Endothelial cell of umbilical vein (primary cell): Measurements from ENCODE around the gene SCAF1. TPM values are rescaled to one million over a fixed set of nuclear protein-coding genes. Genes with fewer than 3 reads are reported as not detected.

Experiments
- BruUV-seq: library from RNA; stranded (reverse); fragments of 400-500 nt; replicated peaks from 2 replicates; lab custom pipeline; 2021; lab: Mats Ljungman, UMichigan
- CTCF ChIA-PET: fragments of 300-600, 350-600 bp; sonication (Branson Sonifier 250); formaldehyde crosslinking; loops from one replicate; lab custom pipeline; 2021; ENCODE audit warnings: antibody characterized with exemption, inconsistent platforms; lab: Charles Lee
- POLR2A ChIA-PET: fragments of 300-600, 350-600 bp; sonication (Branson Sonifier 250); formaldehyde crosslinking; loops from one replicate; lab custom pipeline; 2021; ENCODE audit warnings: antibody characterized with exemption, inconsistent platforms; lab: Charles Lee
- DNase-seq: peaks from one replicate; pipeline ENCODE4 v3.0.0-alpha.2; 2011; ENCODE audit warnings: low read depth, low spot score
- FAIRE-seq: peaks from 2 replicates; lab custom pipeline; 2011; peaks lifted over from hg19 to GRCh38; lab: Jason Lieb, UNC
- H2AFZ ChIP-seq: 2 replicates; pipeline ENCODE4 v1.6.0; 2012; ENCODE audit warnings: low read depth, low read length, control low read depth, inconsistent platforms
- H3K27ac ChIP-seq: 2 replicates; pipeline ENCODE4 v1.5.1; 2011; ENCODE audit warnings: low read depth, mild to moderate bottlenecking, control low read depth, low read length, moderate library complexity; ENCODE audit not compliant: insufficient read depth
- H3K27me3 ChIP-seq, 2 experiments: 2 replicates each; pipeline versions ENCODE4 v1.6.0 to v1.6.1; 2011; ENCODE audit warnings: low read length in 2 of 2, mixed read lengths in 1 of 2; ENCODE audit not compliant: control insufficient read depth in 2 of 2, insufficient read depth in 2 of 2
- H3K36me3 ChIP-seq, 2 experiments: 2 replicates in 1 of 2; 3 replicates in 1 of 2; pipeline ENCODE4 v1.5.1; 2011; ENCODE audit warnings: low read length in 2 of 2, mild to moderate bottlenecking in 1 of 2, moderate library complexity in 1 of 2; ENCODE audit not compliant: control insufficient read depth in 2 of 2, insufficient read depth in 2 of 2; ENCODE audit errors: extremely low read depth in 1 of 2
- H3K4me1 ChIP-seq: 3 replicates; pipeline ENCODE4 v1.5.1; 2011; ENCODE audit warnings: mild to moderate bottlenecking, low read length; ENCODE audit not compliant: control insufficient read depth, insufficient read depth; ENCODE audit errors: extremely low read depth
- H3K4me2 ChIP-seq: 2 replicates; pipeline ENCODE4 v1.6.1; 2011; ENCODE audit warnings: low read length, control low read depth, mixed read lengths; ENCODE audit not compliant: insufficient read depth
- H3K4me3 ChIP-seq, 3 experiments: fragments of 200-600 bp in 1 of 3; sonication (generic), shearing (Covaris generic) in 1 of 3; replicated peaks in 1 of 3; 2 replicates each; pipeline ENCODE4 v1.5.1; 2011 to 2016; ENCODE audit warnings: control low read depth in 3 of 3, low read length in 3 of 3, mild to moderate bottlenecking in 2 of 3, inconsistent platforms in 1 of 3, low read depth in 1 of 3, moderate library complexity in 1 of 3; ENCODE audit not compliant: insufficient read depth in 1 of 3
- H3K79me2 ChIP-seq: 2 replicates; pipeline ENCODE4 v1.6.0; 2012; ENCODE audit warnings: low read length, inconsistent platforms; ENCODE audit not compliant: control insufficient read depth, insufficient read depth
- H3K9ac ChIP-seq: replicated peaks from 2 replicates; pipeline ENCODE3; 2011; ENCODE audit warnings: low read length, control low read depth; ENCODE audit not compliant: insufficient read depth; ENCODE audit errors: extremely low read depth
- H3K9me1 ChIP-seq: replicated peaks from 3 replicates; pipeline ENCODE4 v1.6.0; 2011; ENCODE audit warnings: mild to moderate bottlenecking, low read length; ENCODE audit not compliant: control insufficient read depth, insufficient read depth; ENCODE audit errors: extremely low read depth
- H3K9me3 ChIP-seq: replicated peaks from 2 replicates; pipeline ENCODE4 v1.5.1; 2012; ENCODE audit warnings: low read length, inconsistent platforms; ENCODE audit not compliant: control insufficient read depth, insufficient read depth
- H4K20me1 ChIP-seq: replicated peaks from 2 replicates; pipeline ENCODE3; 2011; ENCODE audit warnings: mild to moderate bottlenecking, low read length; ENCODE audit not compliant: control insufficient read depth, insufficient read depth; ENCODE audit errors: extremely low read depth
- CTCF ChIP-seq, 2 donors: IDR thresholded peaks; 1 replicate in 1 of 2; 2 replicates in 1 of 2; pipeline ENCODE4 v1.5.1; 2011; ENCODE audit warnings: low read length in 2 of 2, mild to moderate bottlenecking in 2 of 2, moderate library complexity in 2 of 2, control low read depth in 1 of 2, inconsistent platforms in 1 of 2, low read depth in 1 of 2; ENCODE audit not compliant: insufficient read depth in 1 of 2; ENCODE audit errors: extremely low read depth in 1 of 2
- EZH2 ChIP-seq: IDR thresholded peaks from 2 replicates; pipeline ENCODE4 v1.6.1; 2012; ENCODE audit warnings: borderline replicate concordance, low read depth, mild to moderate bottlenecking, moderate library complexity, low read length, inconsistent platforms; ENCODE audit not compliant: severe bottlenecking
- FOS ChIP-seq: IDR thresholded peaks from 2 replicates; pipeline ENCODE4 v1.6.1; 2011; ENCODE audit warnings: mild to moderate bottlenecking, low read length, moderate library complexity, borderline replicate concordance; ENCODE audit not compliant: insufficient read depth
- GATA2 ChIP-seq: IDR thresholded peaks from 2 replicates; pipeline ENCODE4 v1.7.0; 2011; ENCODE audit warnings: low read depth, mild to moderate bottlenecking, moderate library complexity, mixed read lengths, low read length; ENCODE audit not compliant: insufficient read length, insufficient read depth
- JUN ChIP-seq: IDR thresholded peaks from 2 replicates; pipeline ENCODE4 v1.6.1; 2011; ENCODE audit warnings: borderline replicate concordance, low read depth; ENCODE audit not compliant: insufficient read length, insufficient read depth
- MAX ChIP-seq: IDR thresholded peaks from 2 replicates; pipeline ENCODE4 v1.6.1; 2011; ENCODE audit not compliant: insufficient read depth, insufficient read length
- MYC ChIP-seq: IDR thresholded peaks from one replicate; pipeline ENCODE4 v1.6.1; 2011; ENCODE audit warnings: mild to moderate bottlenecking, low read depth, low read length
- POLR2A ChIP-seq: IDR thresholded peaks from 2 replicates; pipeline ENCODE4 v1.6.1; 2012; ENCODE audit warnings: low read depth, mild to moderate bottlenecking, control low read depth, low read length
- POLR2AphosphoS5 ChIP-seq: IDR thresholded peaks from 2 replicates; pipeline ENCODE4 v1.6.1; 2012; ENCODE audit warnings: low read depth, mild to moderate bottlenecking, control low read depth, low read length, moderate library complexity; ENCODE audit not compliant: insufficient read depth
- dilution Hi-C: fragments of 300-500 bp; cut with MboI; formaldehyde crosslinking; loops from one replicate; pipeline ENCODE4 v1.15.0; 2019; ENCODE audit warnings: low sequenced_read_pairs; ENCODE audit not compliant: extremely low pct_ligation_motif_present
- intact Hi-C: fragments of 100-400 bp; cut with micrococcal nuclease; formaldehyde crosslinking; loops from one replicate; pipeline ENCODE4 v1.10.0; 2022
- polyA plus RNA-seq, 4 experiments: library from polyadenylated mRNA; depleted of rRNA in 3 of 4; stranded (reverse) in 3 of 4; unstranded in 1 of 4; fragments of >200 nt; gene quantifications; 2 replicates each; pipeline versions ENCODE4 v1.2.1 to v1.2.3, GENCODE V29; 2011 to 2012; ENCODE audit warnings: missing spikeins in 1 of 4
- total RNA-seq: library from RNA; stranded (reverse); gene quantifications from 2 replicates; pipeline ENCODE4 v1.2.3, GENCODE V29; 2021

The SCAF1 gene
- total and polyA plus RNA-seq, 2 donors (not counting 3 experiments of a cell fraction or from before 2014, with no cell fraction given), result 13.3 to 75.8 TPM

DNA sequence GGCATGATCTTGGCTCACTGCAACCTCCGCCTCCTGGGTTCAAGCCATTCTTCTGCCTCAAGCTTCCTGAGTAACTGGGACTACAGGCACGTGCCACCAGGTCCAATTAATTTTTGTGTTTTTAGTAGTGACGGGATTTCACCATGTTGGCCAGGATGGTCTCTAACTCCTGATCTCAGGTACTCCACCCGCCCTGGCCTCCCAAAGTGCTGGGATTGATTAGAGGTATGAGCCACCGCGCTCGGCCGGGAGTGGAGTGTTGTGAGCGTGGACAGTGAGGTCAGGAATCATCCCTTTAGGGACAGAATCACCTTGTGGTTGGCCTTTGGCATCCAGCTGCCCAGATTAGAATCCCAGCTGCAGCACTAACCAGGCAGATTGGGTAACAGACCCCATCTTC, 12.3 kb upstream of the SCAF1 start:
- Histone ChIP-seq H3K27me3 (no peaks in the 10 kb centered on the region), H3K4me1 (peaks cover 10% of the 10 kb centered on the region), H3K36me3 (peaks cover 0 to 8% of the 10 kb centered on the region in 2 experiments), H3K4me2 (no peak overlapping the region), H3K79me2 (no peaks in the 10 kb centered on the region), H3K9me1 (no peaks in the 10 kb centered on the region), H3K27ac (no peak overlapping the region), H3K9me3 (no peaks in the 10 kb centered on the region), H4K20me1 (no peaks in the 10 kb centered on the region), H2AFZ (no peak overlapping the region), H3K4me3 (no peak overlapping the region), H3K9ac (no peak overlapping the region)
- ChIA-PET POLR2A (no interaction called here), CTCF (interaction anchor here (0.6 to 1.0 kb wide), 3 partner anchors 11 to 59 kb away, joined by 3 to 4 read pairs (median 3); partner anchors contain the start of gene RRAS)
- dilution Hi-C loops, result no loop called here
- FAIRE-seq (peak; percentile 50), DNase-seq (no peak)
- intact Hi-C loops, result no loop called here
- no peak for TF ChIP-seq CTCF (IDR thresholded peaks at IDR 0.05; ENCODE audit: extremely low read depth in 1 of 2, insufficient read depth in 1 of 2, low read depth in 1 of 2, low read length in 2 of 2)
- TF ChIP-seq FOS, result no peak
- no peak for TF ChIP-seq GATA2
- no peak for TF ChIP-seq POLR2A
- TF ChIP-seq MAX, result no peak
- no peak for TF ChIP-seq POLR2AphosphoS5
- no peak for TF ChIP-seq MYC
- TF ChIP-seq JUN, result no peak
- no peak for TF ChIP-seq EZH2
- BruUV-seq, result no TSS peak
